Measurements from ENCODE around the gene CLEC18C. TPM values are rescaled to one million over a fixed set of nuclear protein-coding genes. Genes with fewer than 3 reads are reported as not detected.

CLEC18C gene
- total RNA-seq, result not detected in 2 replicates

DNA sequence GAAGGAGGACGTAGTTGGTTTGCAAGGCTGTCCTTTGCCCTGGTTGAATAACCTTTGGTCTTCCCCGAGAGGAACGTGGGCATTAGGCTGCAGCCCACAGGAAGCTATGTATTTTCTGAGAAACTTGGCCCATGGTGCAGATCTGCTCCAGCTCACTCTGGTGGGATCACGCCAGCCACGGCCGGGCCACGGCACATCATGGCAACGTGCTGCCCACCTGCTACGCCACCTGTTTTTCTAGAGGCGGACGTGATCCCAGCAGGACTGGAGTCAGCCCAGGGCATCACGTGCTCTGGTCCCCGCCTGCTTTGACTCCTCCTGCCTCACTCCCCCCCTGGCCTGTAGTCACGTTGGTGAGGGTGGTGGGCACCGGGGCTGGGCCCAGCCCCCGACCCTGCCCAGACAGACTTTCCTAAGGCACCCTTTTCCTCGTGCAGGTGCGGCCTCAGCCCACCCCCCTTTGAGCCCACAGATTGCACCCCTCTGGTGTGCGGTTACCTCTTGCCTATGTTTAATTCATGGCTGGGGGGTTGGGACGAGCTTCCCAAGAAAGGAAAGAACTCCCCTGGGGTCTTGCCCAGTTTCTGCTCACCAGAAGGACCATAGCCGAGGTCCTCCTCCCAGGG lies at the start of gene CLEC18C:
TSS of gene CLEC18C (plus strand) at position 576 of the 626 bp plus-strand sequence. CDS start 492 bp downstream, outside the sequence.

Small RNA genes lying within 50 kb of the gene (small RNA-seq; reads per million reads assigned to genes)
- gene AC009060.2, result not detected

Other genes starting within 250 kb of the CLEC18C start
- gene CLEC18A, start 222.5 kb upstream of the CLEC18C start, total RNA-seq, result 0.13 and 0.22 TPM in 2 replicates
- gene PDPR, start 59.5 kb upstream of the CLEC18C start, total RNA-seq, result 24.9 and 26.5 TPM in 2 replicates
- gene EXOSC6, start 78.2 kb downstream of the CLEC18C start, total RNA-seq, result 34.4 and 36.3 TPM in 2 replicates
- gene AARS1, start 115.7 kb downstream of the CLEC18C start, total RNA-seq, result 75.0 and 83.7 TPM in 2 replicates
- gene DDX19B, start 125.4 kb downstream of the CLEC18C start, total RNA-seq, result 35.1 and 36.8 TPM in 2 replicates
- 43.0 and 43.4 TPM in 2 replicates for gene DDX19A, start 173.1 kb downstream of the CLEC18C start, total RNA-seq